TTC549 (cell line): ENCODE data around the gene C3orf22.
"Not testable (repeated sequence)": the region's sequence is repeated elsewhere in the genome, so short reads cannot be mapped to it uniquely, and the experiment has no call there.

ENCODE experiments used
- FAIRE-seq: peaks from 2 replicates; lab custom pipeline; 2012; peaks lifted over from hg19 to GRCh38; lab: Jason Lieb, UNC

C3orf22 gene

DNA sequence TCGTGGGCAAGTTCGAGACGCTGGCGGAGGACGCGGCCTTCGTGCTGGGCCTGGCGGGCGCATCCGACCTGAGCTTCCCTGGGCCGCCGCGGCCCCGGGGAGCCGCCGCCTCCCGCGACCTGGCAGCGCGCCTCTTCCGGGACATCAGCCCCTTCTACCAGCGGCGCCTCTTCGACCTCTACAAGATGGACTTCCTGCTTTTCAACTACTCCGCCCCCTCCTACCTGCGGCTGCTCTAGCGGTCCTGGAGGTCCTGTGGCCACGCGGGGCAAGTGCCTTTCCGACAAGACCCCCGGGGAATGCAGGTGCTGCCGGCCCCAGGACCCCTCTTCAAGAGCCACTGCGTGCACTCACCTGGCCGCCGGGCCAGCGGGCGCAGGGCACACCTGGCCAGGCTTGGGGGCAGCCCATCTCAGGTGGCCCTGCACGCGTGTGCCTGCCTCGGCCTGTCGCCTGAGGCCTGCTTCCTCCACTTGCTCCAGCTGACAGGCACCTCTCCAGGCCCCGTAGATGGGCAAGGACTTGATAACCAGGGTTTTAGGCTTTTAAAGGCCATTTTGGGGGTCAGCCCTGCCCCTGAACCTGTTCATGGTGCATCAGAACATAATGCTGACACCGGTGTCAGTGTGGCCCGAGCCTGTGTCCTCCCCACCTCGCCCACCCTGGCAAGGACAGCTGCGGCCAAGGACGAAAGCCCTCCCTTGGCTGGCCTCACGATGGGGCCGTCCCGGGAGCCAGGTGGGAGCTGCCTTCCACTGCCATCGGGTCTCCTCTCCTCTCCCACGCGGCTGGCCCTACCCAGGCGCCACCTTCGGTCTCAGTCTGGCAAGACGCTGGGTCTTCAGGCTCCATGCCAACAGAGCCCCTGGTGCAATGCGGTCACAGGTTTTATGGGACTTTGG is 16.1 kb downstream of the C3orf22 start:
- no peak for FAIRE-seq

DNA sequence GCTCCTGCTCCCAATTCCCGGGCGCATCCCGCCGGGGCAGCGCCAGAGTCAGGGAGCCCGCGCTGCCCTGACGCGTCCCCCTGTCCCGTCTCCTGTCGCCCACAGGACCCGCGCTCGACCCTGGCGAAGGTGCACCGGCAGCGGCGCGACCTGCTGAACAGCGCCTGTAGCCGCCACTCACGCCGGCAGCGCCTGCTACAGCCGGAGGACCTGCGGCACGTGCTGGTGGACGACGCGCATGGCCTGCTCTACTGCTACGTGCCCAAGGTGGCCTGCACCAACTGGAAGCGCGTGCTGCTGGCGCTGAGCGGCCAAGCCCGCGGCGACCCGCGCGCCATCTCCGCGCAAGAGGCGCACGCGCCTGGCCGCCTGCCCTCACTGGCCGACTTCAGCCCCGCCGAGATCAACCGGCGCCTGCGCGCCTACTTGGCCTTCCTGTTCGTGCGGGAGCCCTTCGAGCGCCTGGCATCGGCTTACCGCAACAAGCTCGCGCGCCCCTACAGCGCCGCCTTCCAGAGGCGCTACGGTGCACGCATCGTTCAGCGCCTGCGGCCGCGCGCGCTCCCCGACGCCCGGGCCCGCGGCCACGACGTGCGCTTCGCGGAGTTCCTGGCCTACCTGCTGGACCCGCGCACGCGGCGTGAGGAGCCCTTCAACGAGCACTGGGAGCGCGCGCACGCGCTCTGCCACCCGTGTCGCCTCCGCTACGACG is 16.9 kb downstream of the C3orf22 start:
- no peak for FAIRE-seq

DNA sequence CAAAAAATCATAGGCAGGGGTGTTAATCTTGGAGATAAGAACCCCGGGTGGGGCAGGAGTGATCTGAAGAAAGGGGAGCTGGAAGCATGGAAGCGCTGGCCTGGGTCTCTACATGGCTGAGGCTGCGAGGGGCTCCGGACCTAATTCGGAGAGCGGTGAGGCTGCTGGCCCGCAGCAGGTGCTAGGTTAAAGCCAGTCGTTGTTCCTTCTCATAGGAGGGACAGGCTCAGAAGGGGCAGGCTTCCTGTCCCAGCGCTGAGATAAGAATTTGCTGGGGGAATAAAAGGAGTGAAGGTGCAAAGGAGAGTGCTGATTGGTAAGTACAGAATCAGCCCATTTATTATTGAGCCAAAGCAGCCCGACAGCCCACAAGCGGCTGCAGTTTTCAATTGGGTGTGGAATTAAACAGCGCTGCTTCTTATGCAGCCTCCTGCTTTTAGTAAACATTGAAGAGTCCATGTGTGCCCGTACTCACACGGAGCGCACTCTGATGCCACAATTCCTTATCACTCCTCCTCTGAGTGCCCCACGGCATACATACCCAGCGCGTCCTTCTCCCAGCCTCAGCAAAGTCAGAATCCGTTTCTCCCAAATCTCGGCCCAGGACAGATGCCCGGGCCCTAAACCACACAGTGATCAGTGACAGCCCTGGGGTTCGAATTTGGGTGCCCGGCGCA is 17.6 kb downstream of the C3orf22 start:
- no peak for FAIRE-seq

DNA sequence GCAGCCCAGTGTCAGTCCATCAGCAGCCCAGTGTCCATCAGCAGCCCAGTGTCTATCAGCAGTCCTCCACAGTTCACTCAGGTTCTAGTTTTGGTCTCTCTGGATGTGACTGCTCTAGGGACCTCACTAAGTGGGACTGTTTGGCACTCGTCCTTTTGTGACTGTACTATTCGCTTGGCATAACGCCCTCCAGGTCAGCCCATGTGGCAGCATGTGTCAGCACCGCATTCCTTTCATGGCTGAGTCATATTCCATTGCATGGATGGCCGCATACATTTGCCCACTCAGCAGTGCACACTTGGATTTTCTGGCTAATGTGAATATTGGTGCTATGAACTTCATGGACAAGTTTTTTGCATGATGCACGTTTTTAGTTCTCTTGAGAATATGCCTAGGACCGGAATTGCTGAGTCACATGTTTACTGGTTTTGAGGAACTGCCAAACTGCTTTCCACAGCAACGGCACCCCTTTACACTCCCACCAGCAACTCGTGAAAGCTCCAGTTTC is 18.3 kb downstream of the C3orf22 start:
- no peak for FAIRE-seq

DNA sequence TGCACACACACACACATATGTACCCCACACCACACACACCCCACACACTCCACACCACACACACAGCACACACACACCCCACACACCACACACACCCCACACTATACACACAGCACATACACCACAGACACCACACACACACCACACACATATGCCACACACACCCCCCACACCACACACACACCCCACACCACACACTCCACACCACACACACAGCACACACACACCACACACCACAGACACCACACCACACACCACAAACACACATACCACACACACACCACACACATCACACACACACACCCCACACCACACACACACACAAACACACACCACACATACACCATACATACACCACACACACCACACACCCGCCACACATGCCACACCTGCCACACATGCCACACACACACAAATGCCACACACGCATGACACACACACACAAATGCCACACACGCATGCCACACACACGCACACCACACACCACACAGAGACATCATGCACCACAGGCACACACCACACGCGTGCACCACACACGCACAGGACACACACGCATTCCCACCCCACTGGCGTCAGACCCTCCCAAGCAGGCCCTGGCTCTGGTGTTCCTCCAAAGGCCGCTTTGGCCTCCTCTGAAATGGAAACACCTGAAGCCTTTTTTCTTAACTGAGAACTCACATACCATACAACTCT is 19.0 kb downstream of the C3orf22 start:
- no peak for FAIRE-seq

DNA sequence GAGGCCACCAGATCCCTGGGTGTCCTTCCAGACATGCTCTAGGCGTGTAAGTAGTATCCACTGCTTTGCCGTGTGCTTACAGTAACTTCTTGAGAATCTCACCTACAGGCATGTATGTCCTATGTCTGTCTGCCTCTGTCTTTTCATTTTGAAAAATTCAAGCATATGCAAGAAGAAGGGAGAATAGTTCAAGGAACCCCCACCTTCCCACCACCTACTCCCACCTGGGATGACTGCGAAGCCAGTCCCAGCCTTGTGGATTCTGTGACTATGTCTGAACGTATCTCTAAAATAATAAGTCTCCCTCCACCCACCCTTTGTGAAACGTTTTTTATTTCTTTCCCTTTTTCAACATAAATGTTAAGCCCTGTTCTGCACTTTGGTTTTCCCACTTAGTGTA is 19.8 kb downstream of the C3orf22 start:
- FAIRE-seq, result no peak

DNA sequence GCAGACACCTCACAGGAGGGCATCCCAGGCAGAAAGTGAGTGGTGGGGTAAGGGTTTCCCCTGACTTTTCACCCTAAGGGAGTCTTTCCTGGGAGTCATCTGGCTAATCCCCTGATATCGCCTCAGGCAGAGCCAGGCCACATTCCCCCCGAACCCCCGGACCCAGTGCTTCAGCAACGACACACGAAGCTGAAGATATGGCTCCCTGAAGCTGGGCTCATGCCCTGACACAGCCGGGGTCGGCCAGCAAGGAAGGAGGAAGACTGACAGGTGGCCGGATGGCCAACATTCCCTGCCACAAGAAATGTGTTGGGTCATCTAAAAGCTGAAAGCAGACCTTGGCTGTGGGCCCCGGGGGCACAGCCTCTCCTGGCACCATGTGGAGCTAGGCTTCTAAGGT is 20.4 kb downstream of the C3orf22 start:
- no peak for FAIRE-seq

DNA sequence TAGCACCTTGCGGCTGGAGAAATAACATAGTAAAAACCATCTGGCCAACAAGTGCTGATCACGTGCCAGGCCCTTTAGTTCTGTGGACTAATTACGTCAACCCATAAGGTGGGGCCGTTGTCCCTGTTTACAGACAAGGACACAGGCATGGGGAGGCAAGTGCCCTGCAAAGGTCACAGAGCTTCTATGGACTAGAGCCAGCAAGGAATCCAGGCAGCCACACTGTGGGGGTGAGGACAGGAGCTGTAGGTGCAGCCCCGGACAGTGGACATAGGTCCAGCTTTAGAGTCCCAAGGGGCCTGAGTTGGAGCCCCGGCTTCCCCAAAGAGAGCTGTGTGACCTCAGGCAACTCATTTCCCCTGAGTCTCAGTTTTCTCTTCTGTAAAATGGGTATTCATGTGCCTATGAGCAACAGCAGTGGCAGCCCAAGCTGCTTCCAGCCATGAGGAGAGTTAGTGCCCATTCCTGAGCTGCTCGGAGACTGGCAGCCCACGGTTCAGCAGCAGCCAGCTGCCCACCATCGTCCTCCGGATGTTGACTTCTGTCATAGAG is 20.9 kb downstream of the C3orf22 start:
- no peak for FAIRE-seq

DNA sequence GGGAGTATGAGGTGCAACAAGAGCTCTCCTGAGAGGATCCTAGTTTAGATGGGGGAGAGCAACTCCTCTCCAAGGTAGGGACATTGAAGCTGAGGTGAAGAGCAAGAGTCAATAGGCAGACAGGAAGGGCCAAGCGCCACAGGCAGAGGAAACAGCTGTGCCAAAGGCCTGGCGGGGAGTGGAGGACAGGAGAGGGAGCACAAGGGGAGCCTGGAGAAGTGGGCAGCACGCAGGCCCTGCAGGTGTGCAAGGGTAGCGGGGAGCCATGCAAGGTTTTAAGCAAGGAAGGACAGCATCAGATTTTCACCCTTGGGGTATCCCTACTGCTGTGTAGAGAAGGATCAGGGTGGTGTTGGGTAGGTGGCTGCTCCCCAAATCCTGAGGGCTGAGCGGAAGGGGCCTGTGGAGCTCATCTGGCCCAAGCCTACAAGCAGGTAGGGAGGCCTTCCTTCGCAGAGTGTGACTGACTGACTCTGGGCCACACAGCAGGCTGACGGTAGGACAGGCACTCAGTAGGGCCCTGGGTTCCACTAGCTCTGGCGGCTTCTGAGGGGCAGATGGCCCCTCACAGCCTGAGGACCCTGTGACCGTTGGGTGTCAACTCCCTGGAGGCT is 21.5 kb downstream of the C3orf22 start:
- no peak for FAIRE-seq

DNA sequence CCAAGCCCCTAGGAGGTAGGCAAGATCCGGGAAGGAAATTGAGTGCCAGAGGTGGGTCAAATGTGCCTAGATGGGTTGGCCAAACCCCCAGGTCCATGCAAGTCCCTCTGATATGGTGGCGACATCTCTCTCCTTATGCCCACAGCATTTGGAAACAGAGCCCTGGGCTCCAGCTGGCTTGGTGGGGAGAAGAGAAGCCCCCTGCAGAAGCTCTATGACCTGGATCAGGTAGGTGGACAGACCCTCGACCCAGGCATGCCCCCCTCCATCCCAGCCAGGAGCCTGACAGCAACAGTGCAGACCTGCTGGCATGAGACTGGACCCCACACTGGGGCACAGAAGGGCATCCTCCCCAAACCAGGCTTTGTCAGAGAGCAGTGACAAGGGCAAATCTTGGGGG is 22.6 kb downstream of the C3orf22 start:
- no peak for FAIRE-seq

DNA sequence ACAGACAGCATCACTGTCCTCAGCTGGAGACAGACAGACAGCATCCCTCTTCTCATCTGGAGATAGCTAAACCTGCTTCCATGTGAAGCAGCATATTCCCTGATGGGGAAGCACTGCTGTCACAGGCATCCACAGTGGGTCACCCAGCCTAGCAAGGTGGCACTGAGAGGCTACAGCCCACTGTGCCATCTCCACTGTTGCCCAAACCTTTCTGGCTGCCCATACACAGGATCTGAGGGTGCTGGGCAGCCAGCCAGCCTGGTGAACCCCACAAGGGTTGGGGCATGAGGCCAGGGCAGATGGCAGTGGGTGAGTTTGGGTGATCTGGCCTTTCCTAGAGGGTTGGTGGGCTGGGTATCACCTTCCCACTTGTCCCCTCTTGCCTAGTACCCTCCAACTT is 23.1 kb downstream of the C3orf22 start:
- FAIRE-seq, result no peak

DNA sequence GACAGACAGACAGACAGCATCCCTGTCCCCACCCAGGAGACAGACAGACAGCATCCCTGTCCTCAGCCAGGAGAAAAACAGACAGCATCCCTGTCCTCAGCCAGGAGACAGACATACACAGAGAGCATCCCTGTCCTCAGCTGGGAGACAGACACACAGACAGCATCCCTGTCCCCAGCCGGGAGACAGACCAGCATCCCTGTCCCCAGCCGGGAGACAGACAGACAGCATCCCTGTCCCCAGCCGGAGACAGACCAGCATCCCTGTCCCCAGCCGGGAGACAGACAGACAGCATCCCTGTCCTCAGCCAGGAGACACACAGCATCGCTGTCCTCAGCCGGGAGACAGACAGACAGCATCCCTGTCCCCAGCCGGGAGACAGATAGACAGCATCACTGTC is 24.0 kb downstream of the C3orf22 start:
- not testable (repeated sequence) for FAIRE-seq

DNA sequence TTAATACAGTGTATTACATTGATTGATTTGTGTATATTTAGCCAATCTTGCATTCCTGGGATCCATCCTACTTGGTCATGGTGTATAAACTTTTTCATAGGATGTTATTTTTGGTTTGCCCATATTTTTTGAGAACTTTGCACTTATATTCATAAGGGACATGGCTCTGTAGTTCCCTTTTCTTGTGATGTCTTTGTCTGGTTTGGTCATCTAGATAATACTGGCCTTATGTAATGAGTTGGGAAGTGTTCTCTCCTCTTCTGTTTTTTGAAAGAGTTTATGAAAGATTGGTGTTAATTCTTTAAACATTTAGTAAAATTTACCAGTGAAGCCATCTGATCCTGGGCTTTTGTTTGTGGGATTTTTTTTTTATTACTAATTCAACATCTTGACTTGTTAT is 25.2 kb downstream of the C3orf22 start:
- no peak for FAIRE-seq

DNA sequence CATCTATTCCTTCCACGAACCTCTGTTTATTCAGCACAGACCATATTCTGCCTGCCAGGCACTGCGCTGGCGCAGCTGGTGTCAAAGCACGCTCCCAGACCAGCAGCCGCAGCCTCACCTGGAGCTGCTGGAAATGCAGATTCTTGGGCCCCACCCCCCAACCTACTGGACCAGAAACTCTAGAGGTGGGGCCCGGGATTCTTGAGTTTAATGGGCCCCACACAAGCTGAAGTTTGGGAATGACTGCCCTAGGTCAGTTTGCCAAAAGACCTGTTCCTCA is 27.7 kb downstream of the C3orf22 start:
- FAIRE-seq, result no peak

DNA sequence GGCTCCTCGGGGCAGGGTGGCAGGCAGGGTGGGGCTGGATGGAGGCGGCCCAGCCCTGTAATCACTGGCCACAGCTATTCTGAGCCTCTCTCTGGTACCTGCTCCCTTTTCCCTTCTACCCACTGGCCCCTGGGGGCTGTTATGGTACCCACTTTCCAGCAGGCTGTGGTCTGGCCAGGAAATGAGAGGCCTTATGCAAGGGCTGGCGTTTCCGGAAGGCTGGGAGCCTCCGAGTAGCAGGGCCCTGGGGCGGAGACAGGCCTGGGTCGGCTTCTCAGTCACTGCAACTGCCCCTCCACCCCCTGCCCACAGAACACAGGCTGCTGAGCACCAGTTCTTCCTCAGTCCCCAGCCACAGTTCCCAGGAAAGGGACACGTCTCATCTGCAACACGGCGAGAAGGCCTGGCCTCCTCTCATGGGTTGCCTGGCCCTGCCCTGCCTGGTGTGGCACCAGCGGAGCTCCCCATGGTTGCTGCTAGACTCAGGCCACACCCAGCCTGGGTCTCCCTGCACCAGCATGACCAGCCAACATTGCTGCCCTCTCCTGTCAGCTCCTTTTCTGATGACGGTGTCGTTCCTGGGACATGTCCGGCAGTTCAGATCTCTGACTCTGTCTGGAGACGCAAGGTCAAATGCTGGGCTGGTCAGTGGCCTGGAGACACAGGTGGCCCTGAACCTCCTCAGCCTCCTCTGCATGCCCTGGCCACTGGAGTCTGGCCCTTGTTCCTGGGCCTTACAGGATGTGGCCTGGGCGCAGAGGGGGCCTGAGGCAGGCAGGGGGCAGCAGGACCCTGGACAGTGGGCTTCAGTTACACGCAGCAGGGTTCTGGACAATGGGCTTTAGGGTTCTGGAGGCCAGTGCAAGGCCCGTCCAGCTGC is 28.3 kb downstream of the C3orf22 start:
- no peak for FAIRE-seq

DNA sequence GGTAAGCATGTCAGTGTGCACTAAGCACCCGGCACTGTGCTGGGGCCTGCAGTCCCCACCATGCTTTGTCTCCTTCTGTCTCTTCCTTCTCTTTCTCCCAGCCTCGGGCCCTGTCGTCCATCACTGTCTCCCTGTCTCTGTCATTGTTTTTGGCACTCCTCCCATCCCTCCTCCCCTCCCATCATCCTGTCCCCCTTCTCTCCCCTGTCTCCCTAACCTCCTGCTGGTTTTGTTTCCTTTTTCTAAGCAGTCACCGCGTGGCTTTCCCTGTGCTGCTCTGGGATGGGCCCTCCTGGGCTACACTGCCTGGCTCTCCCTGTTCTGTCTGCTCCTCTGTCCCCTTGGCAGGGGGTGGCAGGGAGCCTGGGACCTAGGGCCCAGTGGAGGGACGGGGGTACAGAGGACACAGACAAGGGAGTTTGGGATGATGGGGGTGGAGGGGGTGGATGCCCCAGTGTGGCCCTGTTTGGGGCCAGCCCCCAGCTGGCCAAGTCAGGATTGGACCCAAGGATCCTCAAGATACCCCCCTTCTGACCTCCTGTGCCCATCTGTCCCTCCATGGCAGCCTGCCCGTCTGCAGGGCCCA is 29.1 kb downstream of the C3orf22 start:
- no peak for FAIRE-seq

DNA sequence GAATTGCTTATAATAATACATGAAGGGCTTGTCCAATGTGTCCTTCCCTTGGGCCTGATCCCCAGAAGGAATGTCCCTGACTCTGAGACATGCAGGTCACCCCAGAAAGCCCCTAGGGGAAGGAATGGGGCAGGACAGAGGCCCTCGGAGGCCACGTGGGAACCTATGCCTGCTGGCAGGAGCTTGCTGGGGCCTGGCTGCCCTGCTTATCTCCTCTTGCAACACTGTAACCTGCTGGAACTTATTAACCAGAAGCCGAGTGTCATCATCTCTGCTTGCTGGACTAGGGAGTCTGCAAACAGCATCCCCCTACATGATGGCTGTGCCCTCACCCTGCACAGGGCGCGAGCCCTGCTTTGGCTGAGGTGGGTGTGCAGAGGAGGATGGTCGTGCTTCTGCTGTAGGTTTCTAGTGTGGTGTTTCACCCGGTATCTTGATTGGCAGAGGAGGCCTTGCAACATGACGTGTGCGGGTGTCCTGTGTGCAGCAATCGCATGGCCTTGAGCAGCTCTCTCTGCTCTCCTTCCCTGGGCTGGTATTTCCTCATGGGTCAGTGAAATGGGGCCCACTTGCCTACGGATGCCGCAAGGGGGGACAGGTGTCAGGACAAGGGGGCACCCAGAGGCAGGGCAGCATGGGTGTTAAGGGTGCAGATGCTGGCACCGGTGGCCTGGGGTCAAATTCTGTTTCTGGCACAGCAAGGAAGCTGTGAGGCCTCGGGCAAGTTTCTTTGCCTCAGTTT is 29.8 kb downstream of the C3orf22 start:
- no peak for FAIRE-seq

DNA sequence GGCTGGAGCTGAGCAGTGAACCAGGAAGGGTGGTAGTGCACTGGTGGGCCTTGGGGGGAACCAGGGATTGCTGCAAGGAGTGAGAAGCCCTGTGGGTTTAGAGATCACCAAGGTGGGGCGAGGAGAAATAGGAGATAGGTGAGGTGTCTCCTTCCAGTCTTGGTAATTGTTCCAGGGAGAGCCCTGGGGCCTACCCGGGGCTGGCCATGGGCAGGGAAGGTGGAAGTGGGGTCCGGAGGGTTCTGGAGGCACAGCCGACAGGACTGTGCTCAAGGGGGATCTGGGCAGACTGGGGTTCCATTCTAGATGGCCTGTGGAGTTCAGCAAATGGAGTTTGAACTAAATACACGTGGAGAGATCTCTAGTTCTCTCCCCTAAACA is 30.3 kb downstream of the C3orf22 start:
- FAIRE-seq, result no peak

DNA sequence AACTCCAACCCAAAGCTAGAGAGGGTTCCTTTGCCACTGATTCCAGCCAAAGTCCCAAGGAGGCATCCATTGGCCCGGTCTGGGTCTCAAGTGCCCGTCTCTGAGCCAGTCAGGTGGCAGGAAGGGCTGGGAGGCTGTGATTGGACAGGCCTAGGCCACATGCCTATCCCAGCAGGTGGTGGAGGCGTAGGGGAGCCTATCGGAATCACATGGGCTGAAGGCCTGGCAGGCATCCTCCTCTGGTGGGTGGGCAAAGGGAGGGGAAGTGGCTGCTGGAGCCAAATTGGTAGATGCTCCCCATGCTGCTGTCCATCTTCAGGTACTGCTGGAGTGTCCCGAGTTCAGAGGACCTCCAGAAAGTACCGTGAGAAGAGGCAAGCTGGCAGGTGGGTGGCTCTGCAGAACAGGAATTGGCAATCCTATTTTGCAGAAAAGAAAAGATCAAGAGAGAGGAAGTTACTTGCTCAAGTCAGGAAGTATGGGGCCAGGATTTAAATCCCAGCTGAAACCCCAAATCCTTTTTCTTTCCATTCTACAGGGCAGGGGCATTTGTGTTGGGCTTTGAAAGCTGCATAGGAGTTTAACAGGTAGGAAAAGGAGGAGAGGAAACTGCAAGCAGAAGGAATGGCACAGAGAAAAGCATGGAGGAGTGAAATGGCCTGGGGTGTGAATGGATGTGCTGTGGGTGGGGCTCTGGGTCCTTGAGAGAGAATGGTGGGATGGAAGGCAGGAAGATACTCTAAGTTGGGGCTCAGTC is 31.1 kb downstream of the C3orf22 start:
- no peak for FAIRE-seq
